ENCODE measurements around the gene RBM38.

The RBM38 gene

GRCh38 chr20:57374931-57375651 lies 16.1 kb upstream of the RBM38 start:
- DNase-seq = peak in 1 of 51 donors; percentile 30

DNA sequence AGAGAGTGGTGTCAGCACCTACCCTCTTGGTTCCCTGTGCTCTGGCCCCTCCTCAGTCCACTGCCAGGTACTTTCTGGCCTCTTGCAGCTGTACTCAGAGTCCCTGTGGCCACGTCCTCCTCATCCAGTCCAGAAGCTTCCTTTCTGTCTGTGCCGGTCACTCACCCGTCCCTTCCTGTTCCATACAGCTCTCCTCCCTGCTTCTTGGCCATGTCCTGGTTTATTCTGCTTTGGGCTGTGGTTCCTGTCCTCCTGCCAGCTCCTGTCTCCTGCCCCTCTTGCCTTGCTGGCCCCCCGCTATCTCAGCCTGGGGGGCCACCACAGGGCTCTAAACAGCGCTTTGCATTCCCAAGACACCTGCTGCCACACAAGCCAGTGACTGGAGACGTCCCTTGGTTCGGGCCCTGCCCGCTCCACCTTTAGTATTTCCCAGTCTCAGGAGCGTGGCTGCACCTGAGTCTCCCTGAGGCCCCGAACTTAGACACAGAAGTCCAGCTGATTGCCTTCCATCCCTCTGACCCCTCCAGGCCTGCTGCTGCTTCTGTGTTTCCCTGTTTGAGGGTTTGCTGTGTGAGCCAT lies 15.5 kb upstream of the RBM38 start:
- no peak for DNase-seq

DNA sequence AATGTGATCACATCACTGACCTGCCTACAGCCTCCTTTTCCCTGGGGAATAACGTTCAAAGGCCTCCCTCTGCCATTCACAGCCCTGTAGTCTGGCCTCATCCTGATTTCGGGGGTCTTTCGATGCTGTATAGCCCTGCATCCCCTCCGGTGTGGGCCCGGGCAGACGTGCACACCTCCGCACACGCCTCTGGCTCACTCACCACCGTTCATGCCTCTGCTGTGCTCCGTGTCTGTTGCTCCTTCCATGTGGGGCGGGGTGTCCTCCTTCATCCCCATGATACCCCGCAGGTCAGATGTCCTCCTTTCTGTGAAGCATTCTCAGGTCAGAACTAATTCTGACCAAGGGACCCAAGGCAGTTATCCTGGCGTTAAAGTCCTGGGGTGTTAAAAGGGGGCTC lies 13.8 kb upstream of the RBM38 start:
- no peak for DNase-seq

DNA sequence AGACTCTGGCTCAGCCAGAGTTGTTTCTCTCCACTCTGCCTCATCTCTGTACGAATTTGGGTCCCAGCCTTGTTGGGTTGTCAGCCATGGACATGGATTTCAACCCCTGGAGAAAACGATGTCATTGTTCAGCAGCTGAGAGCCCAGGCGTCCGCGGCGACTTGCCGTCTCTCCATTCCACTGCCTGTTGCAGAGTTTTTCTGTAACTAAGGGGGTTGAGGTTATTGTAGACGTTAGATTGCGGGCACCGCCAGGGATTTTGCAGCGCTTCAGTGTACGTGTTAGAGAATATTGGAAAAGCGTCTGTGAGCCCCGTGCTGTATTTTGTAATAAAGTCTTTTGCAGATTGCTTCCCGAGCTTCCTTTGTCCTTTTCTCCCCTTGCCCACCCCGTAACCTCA lies 13.1 kb upstream of the RBM38 start:
- DNase-seq = no peak

DNA sequence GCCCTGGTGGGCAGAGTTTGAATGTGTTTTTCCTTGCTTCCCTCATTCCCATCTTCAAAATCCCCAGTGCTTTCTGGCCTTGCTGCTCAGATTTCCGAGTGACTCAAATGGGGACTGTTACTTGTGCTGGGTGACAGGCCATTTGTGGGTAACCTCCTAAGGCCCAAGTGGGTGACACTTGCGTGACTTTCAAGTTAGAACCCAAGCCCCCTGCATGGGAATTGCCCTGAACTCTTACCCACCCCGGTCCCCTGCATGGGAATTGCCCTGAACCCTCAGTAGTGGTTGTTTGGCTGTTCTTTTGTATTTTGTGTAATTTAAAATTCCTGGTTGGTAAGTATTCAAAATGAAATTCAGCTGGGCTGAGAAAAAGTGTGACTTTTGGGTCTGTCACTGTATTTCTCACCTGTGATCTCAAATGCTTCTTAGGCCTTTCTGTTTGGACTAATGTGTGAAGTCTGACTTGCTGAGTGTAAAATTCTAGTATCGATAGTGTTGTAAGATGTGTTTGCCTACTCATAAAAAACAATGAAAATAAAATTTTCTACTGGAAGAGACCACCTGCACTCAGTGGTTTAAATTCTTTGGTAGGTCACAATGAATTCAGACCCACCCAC lies 12.4 kb upstream of the RBM38 start:
- DNase-seq = no peak

DNA sequence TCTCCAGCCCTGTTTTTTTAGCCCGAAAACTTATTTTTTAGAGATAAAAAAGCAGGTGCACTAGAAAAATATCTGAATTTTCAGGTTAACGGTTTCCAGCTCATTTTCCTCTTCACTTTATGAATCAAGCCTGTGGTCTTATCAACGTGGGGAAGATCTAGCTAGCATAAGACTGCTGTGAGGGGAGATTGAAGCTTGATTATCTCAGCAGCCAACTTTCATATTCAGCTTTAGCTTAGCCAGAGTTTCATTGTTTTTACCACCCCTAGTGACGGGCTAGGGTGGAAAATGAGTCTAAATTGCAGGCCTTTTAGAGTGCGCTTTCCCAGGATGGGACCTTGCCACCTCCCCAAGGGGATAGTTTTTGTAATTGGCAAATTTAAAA lies 11.9 kb upstream of the RBM38 start:
- DNase-seq = no peak

- no peak for DNase-seq
These were observed 11.0 kb upstream of the RBM38 start for GRCh38 chr20:57380081-57380750.

DNA sequence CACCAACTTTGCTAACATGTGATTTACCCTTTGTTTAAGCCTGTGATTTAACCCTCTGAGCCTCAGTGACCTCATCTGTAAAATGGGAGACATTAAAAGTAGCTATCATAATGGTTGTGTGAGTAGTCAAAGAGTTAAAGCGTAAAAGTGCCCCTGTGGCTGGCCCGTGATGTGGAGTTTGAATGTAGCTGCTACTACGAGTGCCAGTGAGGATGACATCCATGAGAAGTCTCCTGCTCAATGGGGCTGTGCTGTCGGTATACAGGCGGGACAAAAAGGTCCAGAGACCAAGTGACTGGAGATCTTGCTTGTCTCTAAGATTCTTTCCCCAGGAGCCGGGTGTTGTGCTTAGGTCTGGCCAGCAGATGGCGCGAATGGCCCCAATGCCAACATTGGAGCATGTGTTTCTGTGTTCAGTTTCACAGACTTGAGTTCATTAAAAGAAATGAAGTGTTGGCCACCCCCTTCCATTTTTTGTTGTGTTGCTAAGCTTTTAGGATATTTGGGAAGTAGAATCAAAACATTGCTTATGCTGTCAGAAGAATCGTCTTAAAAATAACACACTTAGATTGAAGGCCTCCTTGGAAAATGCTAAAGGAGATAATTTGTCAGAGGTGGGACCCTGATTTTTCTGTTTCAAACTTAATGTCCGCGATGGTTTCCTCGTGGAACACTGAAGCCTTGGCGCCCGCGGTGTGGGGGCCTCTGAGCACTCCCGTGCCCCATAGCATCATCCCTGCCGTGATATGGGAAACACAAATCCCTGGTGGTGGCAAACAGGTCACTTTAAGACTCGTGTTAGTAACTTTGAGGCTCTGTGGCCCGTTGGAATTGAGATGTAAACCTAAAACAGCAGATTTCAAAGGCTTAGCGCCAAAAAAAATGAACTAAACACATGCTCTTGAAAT lies 9.3 kb upstream of the RBM38 start:
- peak in 44 of 51 donors; percentile 27 to 87 (median 70) for DNase-seq

DNA sequence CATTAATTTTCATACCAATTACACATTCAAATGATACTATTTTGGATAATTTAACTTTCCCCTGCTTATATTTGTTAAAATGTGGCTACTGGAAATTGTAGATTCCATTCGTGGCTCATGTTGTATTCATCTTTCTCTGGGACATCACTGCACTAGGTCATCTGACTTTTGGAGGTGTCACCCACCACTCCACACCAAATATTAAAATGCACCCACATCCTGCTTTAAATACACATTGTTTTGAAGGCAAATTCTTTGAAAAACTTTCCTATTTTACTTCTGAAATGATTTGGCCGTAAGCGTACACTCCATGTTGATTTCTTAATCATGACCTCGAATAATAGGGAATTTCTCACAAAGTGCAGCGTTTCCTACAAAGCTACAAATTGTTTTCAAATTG lies 8.7 kb upstream of the RBM38 start:
- DNase-seq = no peak

GRCh38 chr20:57383447-57384347 lies 7.5 kb upstream of the RBM38 start:
- no peak for DNase-seq

- DNase-seq = no peak
These were observed 6.7 kb upstream of the RBM38 start for GRCh38 chr20:57384486-57384885.

DNA sequence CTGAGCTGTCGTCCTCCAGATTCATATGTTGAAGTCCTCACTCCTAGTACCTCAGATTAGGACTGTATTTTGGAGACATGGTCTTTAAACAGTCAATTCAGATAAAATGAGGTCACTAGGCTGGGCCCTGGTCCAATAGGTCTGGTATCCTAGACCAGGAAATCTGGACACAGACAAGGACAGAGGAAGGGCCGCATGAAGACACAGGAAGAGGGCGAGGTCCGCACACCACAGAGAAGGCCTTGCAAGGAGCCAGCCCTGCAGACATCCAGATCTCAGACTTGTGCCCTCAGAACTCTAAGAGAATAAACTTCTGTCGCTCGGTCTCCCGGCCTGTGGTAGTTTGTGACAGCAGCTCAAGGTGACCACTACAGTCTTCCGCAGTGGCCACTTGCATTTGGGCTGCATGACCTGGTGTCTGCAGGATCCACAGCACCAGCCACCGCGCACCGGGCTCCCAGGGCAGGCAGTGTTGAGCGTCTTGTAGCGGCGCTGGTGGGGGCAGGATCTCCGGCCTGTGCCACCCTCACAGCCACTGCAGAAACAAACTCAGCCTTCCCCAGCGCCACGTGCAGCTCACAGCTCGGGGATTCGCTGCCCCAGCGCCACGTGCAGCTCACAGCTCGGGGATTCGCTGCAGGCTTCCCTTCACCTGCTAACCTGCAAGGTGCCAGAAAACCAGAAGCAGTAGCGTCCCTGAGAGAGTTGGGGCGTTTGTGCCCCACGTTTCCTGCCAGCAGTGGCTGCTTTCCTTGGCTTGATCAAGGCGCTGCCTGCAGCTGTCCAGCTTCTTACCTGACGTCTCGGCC lies 6.0 kb upstream of the RBM38 start:
- DNase-seq = no peak

DNA sequence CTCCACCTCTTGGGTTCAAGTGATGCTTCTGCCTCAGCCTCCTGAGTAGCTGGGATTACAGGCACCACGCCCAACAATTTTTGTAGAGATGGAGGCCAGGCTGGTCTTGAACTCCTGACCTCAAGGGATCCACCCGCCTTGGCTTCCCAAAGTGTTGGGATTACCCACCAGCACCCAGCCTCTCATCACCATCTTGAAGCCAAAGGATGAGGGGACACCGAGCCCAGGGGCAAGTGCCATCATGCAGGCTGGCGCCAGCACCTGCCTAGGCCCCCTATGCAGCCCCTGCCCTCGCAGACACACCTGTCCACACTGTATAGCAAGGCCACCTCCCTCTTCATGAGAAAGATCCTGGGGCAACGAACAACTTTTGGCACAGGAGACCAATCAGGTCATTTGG lies 5.3 kb upstream of the RBM38 start:
- no peak for DNase-seq

- no peak for DNase-seq
These were observed 4.4 kb upstream of the RBM38 start for GRCh38 chr20:57386762-57387161.

DNA sequence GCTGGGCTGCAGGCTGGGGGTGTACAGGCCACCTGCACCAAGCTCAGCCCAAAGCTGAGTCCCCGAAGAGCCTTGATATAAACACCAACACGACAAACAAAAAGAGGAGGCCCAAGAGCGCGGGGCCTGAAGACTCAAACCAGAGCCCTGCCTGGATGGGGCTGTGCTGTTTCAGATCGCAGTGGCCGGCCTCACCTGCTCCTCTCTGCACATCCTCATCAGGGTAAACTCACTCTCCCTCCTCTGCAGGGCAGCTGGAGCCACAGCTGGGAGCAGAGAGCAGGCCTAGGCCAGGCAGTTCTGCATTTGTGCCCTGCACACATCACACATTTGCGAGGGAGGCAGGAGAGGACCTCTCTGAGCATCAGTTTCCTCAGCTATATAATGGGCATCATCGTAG lies 3.7 kb upstream of the RBM38 start:
- no peak for DNase-seq

DNA sequence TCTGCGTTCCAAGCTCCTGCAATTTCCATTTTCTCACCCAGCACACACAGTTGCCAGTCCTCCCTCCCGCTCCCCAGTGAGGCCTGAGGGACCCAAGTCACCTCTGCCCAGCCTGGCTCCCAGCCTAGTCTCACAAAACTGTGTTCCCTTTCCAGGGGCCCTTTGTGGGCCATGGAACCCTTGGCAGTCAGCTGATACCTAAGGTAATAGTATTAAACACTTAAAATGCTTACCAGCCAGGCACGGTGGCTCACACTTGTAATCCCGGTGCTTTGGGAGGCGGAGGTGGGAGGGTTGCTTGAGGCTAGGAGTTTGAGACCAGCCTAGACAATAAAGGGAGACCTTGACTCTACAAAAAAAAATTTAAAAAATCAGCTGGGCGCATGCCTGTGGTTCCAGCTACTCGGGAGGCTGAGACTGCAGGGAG lies 3.2 kb upstream of the RBM38 start:
- peak in 9 of 51 donors; percentile 23 to 55 (median 36) for DNase-seq

DNA sequence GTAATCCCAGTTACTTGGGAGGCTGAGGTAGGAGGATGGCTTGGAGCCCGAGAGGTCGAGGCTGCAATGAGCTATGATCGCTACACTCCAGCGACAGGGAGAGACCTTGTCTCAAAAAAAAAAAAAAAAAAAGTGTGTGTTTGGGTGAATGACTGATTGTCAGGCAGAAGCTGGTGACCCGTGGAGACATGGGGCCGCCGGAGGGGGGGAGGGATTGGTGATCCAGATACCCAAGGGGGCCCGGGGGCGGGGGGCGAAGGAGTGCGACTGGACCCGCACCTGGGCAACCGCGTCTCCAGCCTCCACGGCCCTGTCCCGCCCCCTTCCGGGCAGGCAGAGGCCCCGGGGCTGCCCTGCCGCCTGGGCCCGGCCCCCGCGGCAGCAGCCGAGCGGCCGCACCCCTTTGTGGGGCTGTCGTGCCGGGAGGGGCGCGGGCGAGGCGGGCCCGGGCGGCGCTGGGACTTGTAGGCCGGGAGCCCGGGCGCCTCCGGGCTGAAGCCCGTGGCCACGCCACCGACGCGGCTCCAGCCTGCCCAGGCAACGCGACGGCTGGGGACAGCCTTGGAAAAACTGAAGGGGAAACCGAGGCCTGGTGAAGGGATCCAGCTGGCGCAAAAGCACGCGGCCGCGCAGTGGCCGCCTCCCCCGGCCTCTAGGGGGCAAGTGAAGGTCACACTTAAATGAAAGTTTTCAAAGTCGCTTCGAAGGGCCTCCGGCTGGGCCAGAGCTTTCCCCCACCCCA lies 2.1 kb upstream of the RBM38 start:
- peak in 35 of 51 donors; percentile 27 to 79 (median 60) for DNase-seq
